LNCaP clone FGC (cell line): ENCODE measurements around the gene UBE3B.

Experiments used
- DNase-seq: peaks from one replicate; pipeline ENCODE4 v3.0.0-alpha.2; 2011; ENCODE audit warnings: low read depth
- H3K4me3 ChIP-seq: 2 replicates; pipeline ENCODE4 v1.5.1; 2011; ENCODE audit warnings: mild to moderate bottlenecking, low read depth, low read length, control low read depth
- TF ChIP-seq, protein P1 (sequence below): IDR thresholded peaks from 2 replicates; pipeline ENCODE4 v1.5.1; 2012; ENCODE audit warnings: mild to moderate bottlenecking; ENCODE audit not compliant: control insufficient read depth, insufficient read depth; ENCODE audit errors: extremely low read depth

UBE3B gene

DNA sequence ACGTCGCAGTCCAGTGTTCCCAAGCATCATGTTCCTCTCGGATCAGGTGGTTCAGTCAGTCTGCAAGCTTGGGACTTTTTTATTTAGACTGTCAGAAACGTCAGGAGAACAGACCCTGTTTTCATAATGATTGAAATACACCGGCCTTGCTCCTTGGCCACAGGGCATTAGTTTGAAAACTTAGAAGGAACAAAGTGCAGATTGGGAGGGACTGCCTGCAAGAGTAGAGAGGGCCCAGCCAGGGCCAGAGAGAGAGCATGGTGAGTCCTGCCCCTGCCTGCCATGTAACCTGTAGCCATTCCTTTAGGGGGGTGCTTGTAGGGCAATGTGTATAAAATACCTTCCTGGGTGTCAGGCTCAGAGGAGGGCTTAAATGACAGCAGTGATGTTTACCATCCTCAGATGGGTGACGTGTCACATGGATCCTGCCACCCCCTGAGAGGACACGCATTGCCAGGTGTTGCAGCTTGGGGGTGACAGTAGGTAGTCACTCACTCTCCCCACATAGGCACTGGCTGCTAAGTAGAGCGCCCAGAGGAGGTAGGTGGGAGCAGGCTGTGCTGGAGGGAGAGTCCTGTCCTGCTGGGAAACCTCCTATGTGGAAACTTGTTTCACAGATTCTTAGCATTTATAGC is 50.2 kb downstream of the UBE3B start:
- DNase-seq, result no peak
- TF ChIP-seq, protein P1, sequence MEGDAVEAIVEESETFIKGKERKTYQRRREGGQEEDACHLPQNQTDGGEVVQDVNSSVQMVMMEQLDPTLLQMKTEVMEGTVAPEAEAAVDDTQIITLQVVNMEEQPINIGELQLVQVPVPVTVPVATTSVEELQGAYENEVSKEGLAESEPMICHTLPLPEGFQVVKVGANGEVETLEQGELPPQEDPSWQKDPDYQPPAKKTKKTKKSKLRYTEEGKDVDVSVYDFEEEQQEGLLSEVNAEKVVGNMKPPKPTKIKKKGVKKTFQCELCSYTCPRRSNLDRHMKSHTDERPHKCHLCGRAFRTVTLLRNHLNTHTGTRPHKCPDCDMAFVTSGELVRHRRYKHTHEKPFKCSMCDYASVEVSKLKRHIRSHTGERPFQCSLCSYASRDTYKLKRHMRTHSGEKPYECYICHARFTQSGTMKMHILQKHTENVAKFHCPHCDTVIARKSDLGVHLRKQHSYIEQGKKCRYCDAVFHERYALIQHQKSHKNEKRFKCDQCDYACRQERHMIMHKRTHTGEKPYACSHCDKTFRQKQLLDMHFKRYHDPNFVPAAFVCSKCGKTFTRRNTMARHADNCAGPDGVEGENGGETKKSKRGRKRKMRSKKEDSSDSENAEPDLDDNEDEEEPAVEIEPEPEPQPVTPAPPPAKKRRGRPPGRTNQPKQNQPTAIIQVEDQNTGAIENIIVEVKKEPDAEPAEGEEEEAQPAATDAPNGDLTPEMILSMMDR, result no peak
- H3K4me3 ChIP-seq, result no peak overlapping the region

DNA sequence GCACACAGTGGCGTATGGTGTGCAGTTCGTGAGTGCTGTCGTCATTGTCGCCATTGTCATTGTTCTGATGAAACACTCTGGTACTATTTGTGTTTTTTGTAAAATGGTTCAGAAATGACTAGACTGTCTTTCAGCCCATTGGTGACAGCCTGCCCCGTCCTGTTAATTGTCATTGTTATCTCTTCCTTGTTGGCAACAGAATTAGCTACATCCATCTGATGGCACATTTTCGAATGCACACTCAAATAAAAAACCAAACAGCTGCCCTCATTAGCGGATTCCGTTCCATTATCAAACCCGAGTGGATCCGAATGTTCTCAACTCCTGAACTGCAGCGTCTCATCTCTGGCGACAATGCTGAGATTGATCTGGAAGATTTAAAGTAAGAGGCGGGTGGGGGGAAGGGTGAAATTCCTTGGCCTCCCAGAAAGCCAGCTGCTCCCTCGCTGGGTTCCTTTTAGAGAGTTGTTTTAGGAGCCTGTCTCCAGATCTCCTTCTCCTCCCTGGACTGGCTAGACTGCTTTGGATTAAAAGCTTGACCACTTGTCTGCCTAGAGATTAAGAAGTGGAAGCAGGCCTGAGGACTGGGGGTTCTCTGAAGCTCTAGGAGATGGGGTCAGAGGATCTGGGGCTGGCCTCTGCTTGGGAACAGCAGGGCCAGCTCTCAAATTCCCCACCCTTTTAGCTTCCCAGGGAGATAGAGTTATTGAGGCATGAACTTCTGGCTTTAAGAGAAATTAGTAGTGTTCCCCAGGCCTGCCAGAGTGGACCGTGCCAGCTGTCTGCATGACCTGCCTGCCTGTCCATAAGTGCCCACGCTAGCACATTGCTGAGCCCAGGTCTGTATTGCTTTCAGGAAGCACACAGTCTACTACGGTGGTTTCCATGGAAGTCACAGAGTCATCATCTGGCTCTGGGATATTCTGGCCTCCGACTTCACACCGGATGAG is 52.5 kb downstream of the UBE3B start:
- H3K4me3 ChIP-seq, result no peak overlapping the region
- no peak for DNase-seq
- TF ChIP-seq, protein P1, result no peak

DNA sequence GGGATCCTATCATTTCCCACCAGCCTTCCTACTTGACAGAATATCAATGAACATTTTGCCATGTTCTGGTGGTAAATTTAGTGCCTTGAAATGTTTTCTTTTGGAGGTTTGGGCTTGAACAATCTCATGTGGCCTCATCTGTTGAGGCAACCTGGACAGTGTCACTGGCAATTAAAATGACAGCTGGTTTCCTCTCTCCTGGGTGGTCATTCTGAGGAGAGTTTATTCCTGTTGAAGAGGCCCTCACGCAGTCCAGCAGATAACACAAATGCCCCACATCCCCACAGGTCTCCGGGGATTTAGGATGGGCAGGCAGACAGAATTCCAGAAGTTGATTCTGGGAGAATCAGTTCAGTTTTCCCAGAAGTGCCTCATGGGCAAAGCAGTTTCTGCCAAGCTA is 54.0 kb downstream of the UBE3B start:
- DNase-seq, result no peak
- H3K4me3 ChIP-seq, result no peak overlapping the region
- TF ChIP-seq, protein P1, result no peak

DNA sequence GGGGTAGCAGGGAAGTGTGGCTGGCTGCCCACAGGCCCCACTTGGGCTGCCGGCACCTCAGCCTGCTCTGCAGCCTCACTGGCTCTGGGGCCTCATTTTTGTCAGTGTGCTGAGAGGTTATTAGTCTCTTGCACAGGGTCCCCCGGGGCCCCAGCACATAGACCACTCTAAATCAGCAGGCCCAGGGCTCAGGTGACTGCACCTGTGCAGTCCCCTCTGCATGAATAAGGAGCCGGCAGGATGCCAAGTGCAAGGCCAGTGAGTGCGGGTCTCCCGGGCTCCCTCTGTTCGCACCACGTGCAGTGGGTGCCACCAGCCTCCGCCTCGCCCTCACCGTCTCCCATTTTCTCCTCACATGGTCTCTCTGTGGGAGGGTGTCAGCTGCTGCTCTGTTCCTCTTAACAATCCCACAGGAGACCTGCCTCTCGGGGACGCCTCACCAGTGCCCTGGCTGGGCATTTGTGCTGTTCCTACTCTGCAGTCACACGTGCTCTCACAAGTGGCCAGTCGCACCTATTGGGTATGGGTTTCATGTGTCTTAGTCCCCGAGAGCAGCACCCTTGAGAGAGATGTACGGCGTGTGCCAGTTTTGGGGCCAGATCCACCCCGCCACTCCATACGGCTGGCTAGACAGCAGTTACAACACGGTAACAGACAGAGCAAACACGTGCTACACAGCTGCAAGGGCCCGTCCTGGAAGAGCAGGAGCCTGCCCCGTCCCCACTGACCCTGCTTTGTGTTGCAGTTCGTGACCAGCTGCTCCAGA is 55.5 kb downstream of the UBE3B start:
- no peak for DNase-seq

DNA sequence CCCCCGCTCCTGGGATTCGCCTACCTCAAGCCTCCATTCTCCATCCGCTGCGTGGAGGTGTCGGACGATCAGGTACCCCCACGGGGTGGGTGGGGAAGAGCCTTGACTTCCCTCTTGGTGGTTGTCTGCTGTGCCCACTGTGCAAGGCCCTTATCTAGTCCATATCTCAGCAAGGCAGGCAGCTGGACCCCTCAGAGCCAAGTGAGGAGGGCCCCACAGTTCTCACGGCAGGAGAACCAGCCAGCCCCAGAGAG is 56.0 kb downstream of the UBE3B start:
- TF ChIP-seq, protein P1, result no peak
- DNase-seq, result no peak
- H3K4me3 ChIP-seq, result no peak overlapping the region

More for the DNA sequence above, 55.5 kb downstream of the UBE3B start:
- H3K4me3 ChIP-seq, result no peak overlapping the region
- TF ChIP-seq, protein P1, result no peak

DNA sequence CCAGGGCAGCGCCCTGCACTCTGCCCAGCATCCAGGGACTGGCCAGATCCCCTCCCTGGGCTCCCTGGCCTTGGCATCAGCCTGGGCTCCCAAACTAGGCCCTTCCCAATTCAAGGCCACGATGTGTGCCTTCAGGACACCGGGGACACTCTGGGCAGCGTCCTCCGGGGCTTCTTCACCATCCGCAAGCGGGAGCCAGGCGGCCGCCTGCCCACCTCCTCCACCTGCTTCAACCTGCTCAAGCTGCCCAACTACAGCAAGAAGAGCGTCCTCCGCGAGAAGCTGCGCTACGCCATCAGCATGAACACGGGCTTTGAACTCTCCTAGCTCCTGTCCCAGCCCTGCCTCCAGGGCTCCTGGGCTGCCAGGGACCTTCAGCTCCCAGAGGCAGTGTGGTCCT is 57.0 kb downstream of the UBE3B start:
- no peak for DNase-seq
- H3K4me3 ChIP-seq, result no peak overlapping the region
- TF ChIP-seq, protein P1, result no peak
